HCT116 (cell line): ENCODE measurements around the gene PTPN18. TPM values are rescaled to one million over a fixed set of nuclear protein-coding genes. Genes with fewer than 3 reads are reported as not detected.

Source experiments
- ATAC-seq: fragments of 200-7000 bp; cut with Tn5 transposase; 2 replicates; pipeline ENCODE4 v1.9.1; 2020; ENCODE audit warnings: mild to moderate bottlenecking, moderate library complexity
- BruUV-seq: library from RNA; stranded (reverse); fragments of 400-500 nt; replicated peaks from 2 replicates; lab custom pipeline; 2021; lab: Mats Ljungman, UMichigan
- CTCF ChIA-PET: fragments of 300-600 bp; sonication (Branson Sonifier 250); formaldehyde crosslinking; loops from one replicate; lab custom pipeline; 2021; ENCODE audit warnings: antibody characterized with exemption; lab: Charles Lee
- POLR2A ChIA-PET: fragments of 300-600, 350-600 bp; sonication (Branson Sonifier 250); formaldehyde crosslinking; loops from one replicate; lab custom pipeline; 2021; ENCODE audit warnings: antibody characterized with exemption; lab: Charles Lee
- RAD21 ChIA-PET, 2 experiments: fragments of 300-600 bp; sonication (Branson Sonifier 250); formaldehyde crosslinking; loops; one replicate each; lab custom pipeline; 2023; ENCODE audit warnings: low total read pairs in 2 of 2; ENCODE audit not compliant: uncharacterized antibody in 2 of 2, unreplicated experiment in 2 of 2, low non-redundant PET in 1 of 2; lab: Charles Lee
- DNase-seq: peaks from one replicate; pipeline ENCODE4 v3.0.0-alpha.2; 2010; ENCODE audit warnings: low read depth, low spot score
- H2AFZ ChIP-seq: fragments of 200-600 bp; shearing (Covaris generic), sonication (generic); 2 replicates; pipeline ENCODE4 v1.6.1; 2017; ENCODE audit warnings: low read depth, mixed run types, mixed read lengths, antibody characterized with exemption, low read length; ENCODE audit not compliant: poor library complexity, severe bottlenecking
- H3K27ac ChIP-seq: 2 replicates; pipeline ENCODE4 v1.5.1; 2012; ENCODE audit warnings: low read depth, low read length
- H3K27me3 ChIP-seq: fragments of 200-600 bp; sonication (generic); 2 replicates; pipeline ENCODE4 v1.6.1; 2016; ENCODE audit warnings: mixed run types, low read length, mixed read lengths; ENCODE audit not compliant: insufficient read depth
- H3K36me3 ChIP-seq, 2 experiments: fragments of 200-500 bp in 1 of 2; fragments of 200-600 bp in 1 of 2; sonication (Bioruptor generic) in 1 of 2; sonication (generic) in 1 of 2; 2 replicates each; pipeline versions ENCODE4 v1.5.1 to v1.6.1; 2014 to 2016; ENCODE audit warnings: low read length in 2 of 2, inconsistent platforms in 1 of 2, mixed read lengths in 1 of 2, mixed run types in 1 of 2; ENCODE audit not compliant: insufficient read depth in 2 of 2, control insufficient read depth in 1 of 2
- H3K4me1 ChIP-seq, 2 experiments: fragments of 200-600 bp in 1 of 2; sonication (generic) in 1 of 2; 2 replicates each; pipeline versions ENCODE4 v1.5.1 to v1.6.1; 2012 to 2017; ENCODE audit warnings: low read length in 2 of 2, inconsistent platforms in 1 of 2, mild to moderate bottlenecking in 1 of 2, mixed read lengths in 1 of 2, mixed run types in 1 of 2, moderate library complexity in 1 of 2; ENCODE audit not compliant: insufficient read depth in 2 of 2, control insufficient read depth in 1 of 2
- H3K4me2 ChIP-seq: fragments of 200-600 bp; sonication (generic); 2 replicates; pipeline ENCODE4 v1.6.1; 2017; ENCODE audit warnings: mixed run types, low read length, mixed read lengths
- H3K4me3 ChIP-seq, 2 experiments: fragments of 200-600 bp in 1 of 2; sonication (generic) in 1 of 2; replicated peaks in 1 of 2; 2 replicates each; pipeline ENCODE4 v1.5.1; 2011 to 2016; ENCODE audit warnings: low read length in 2 of 2, control low read depth in 1 of 2, low read depth in 1 of 2, mild to moderate bottlenecking in 1 of 2, mixed read lengths in 1 of 2, mixed run types in 1 of 2
- H3K79me2 ChIP-seq: fragments of 200-600 bp; sonication (generic); 2 replicates; pipeline ENCODE4 v1.6.1; 2017; ENCODE audit warnings: mild to moderate bottlenecking, mixed run types, low read length, moderate library complexity, mixed read lengths; ENCODE audit not compliant: insufficient read depth
- H3K9ac ChIP-seq: fragments of 200-600 bp; sonication (generic); 2 replicates; pipeline ENCODE4 v1.6.1; 2016; ENCODE audit warnings: low read length, mixed read lengths
- H3K9me2 ChIP-seq: fragments of 200-600 bp; sonication (generic), shearing (Covaris generic); 2 replicates; pipeline ENCODE4 v1.6.1; 2017; ENCODE audit warnings: mixed run types, mild to moderate bottlenecking, moderate library complexity; ENCODE audit not compliant: insufficient read depth
- H3K9me3 ChIP-seq, 2 experiments: fragments of 200-500 bp in 1 of 2; fragments of 200-600 bp in 1 of 2; sonication (Bioruptor generic) in 1 of 2; sonication (generic) in 1 of 2; 2 replicates each; pipeline ENCODE4 v1.6.1; 2014 to 2017; ENCODE audit warnings: low read length in 2 of 2, mixed read lengths in 2 of 2, inconsistent platforms in 1 of 2, low read depth in 1 of 2, mild to moderate bottlenecking in 1 of 2, mixed run types in 1 of 2, moderate library complexity in 1 of 2; ENCODE audit not compliant: control insufficient read depth in 1 of 2, insufficient read depth in 1 of 2
- H4K20me1 ChIP-seq: fragments of 200-600 bp; sonication (generic), shearing (Covaris generic); 2 replicates; pipeline ENCODE4 v1.6.1; 2017; ENCODE audit warnings: mixed run types, mild to moderate bottlenecking, moderate library complexity; ENCODE audit not compliant: insufficient read depth
- JUND ChIP-seq: IDR thresholded peaks from 2 replicates; pipeline ENCODE4 v1.6.1; 2012
- SIN3A ChIP-seq: IDR thresholded peaks from 2 replicates; pipeline ENCODE4 v1.6.1; 2012; ENCODE audit warnings: low read depth
- SRF ChIP-seq: IDR thresholded peaks from 2 replicates; pipeline ENCODE4 v1.6.1; 2012; ENCODE audit warnings: low read depth
- TCF7L2 ChIP-seq: IDR thresholded peaks from 2 replicates; pipeline ENCODE4 v1.7.0; 2011; ENCODE audit warnings: borderline replicate concordance, inconsistent platforms; ENCODE audit not compliant: insufficient read depth, insufficient read length; ENCODE audit errors: extremely low read depth
- YY1 ChIP-seq: IDR thresholded peaks from 2 replicates; pipeline ENCODE4 v1.6.1; 2011; ENCODE audit warnings: low read length, low read depth, moderate library complexity, mild to moderate bottlenecking; ENCODE audit not compliant: insufficient replicate concordance; ENCODE audit errors: extremely low read depth
- ZFX ChIP-seq: fragments of 450-650 bp; IDR thresholded peaks from 2 replicates; pipeline ENCODE4 v1.6.1; 2017
- ZNF274 ChIP-seq: fragments of 200-500 bp; sonication (Bioruptor generic); IDR thresholded peaks from 2 replicates; pipeline ENCODE4 v1.6.1; 2014; ENCODE audit warnings: mild to moderate bottlenecking, low read depth, low read length, inconsistent platforms
- intact Hi-C: fragments of 100-400 bp; cut with micrococcal nuclease; formaldehyde crosslinking; loops from 2 replicates; pipeline ENCODE4 v1.10.0; 2022
- total RNA-seq: library from RNA; stranded (reverse); gene quantifications from one replicate; pipeline ENCODE4 v1.2.1, GENCODE V29; 2021; ENCODE audit not compliant: unreplicated experiment
- TF ChIP-seq, protein P1 (sequence below): IDR thresholded peaks from 2 replicates; pipeline ENCODE4 v1.6.1; 2012

Gene PTPN18
- total RNA-seq, 1 experiment from 2014 or later: 52.4 TPM

DNA sequence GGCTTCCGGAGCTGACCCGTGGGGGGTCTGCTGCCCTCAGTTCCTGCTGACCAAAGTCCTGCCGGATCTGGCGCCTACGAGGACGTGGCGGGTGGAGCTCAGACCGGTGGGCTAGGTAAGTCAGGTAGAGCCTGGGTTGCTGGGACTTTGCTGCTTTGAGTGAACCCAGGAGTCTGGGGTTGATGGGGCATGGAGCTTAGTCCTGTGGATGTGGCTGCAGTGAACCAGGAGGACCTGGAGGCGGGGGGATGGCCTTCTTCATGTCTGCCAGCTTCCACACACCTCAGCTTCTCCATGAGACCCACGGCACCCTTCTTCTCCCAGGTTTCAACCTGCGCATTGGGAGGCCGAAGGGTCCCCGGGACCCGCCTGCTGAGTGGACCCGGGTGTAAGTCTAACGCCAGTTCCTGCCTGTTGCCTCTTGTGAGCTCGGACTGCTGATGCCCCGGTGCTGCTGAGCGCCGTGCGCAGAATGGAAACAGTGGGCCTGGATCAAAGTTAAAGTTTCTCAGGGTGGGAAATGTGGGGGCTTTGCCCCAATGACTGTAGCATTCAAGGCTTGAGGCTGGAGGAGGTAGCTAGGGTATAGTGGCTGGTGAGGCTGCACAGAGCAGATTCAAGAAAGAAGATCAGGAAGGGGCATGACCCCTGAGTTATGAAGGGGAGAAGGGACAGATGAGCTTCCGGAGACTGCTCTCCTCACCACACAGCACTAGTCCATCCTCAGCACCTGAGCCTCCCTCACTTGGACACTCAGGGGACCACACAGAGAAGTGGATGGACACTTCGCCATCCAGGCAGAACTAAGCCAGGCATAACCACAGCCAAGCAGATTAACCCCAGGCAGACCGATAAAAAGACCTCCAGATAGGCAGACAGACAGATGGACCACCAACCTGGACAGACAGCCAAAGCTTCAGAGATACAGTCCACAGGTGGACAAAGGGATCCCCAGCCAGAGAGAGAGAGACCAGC, 17.3 kb downstream of the PTPN18 start:
- TSS peak; percentile 53 for BruUV-seq
- no peaks in the 10 kb centered on the region for H3K9me3 ChIP-seq
- intact Hi-C loops: loop anchor here (5.0 kb wide), 1 partner anchor 41 kb away; no protein-coding TSS in a partner anchor
- ChIA-PET CTCF (interaction anchor here (0.7 to 2.6 kb wide), 7 partner anchors 11 to 217 kb away, joined by 3 to 12 read pairs (median 3); partner anchors contain the start of genes IMP4 and PTPN18), POLR2A (interaction anchor here (1.0 kb wide), 1 partner anchor 36 kb away, joined by 3 read pairs; no protein-coding TSS in a partner anchor), RAD21 (interaction anchor here in 1 of 2 experiments (0.6 kb wide), 1 partner anchor 21 kb away, joined by 4 read pairs; no protein-coding TSS in a partner anchor)
- H3K4me3 ChIP-seq: peak overlapping the region; percentile 75 to 82
- 0 out of 2 replicates have a peak, but pooled peaks cover 7% of the 10 kb centered on the region for H3K79me2 ChIP-seq
- DNase-seq (no peak), ATAC-seq (peak; percentile 30)
- H3K36me3 ChIP-seq: peaks cover 0 to 6% of the 10 kb centered on the region in 2 experiments; a peak in 1 of 4 replicates
- no peak overlapping the region for H2AFZ ChIP-seq
- H3K4me2 ChIP-seq: peak overlapping the region; percentile 90
- peak overlapping the region; percentile 80 for H3K27ac ChIP-seq
- H3K4me1 ChIP-seq: peaks cover 17 to 32% of the 10 kb centered on the region in 2 experiments; a peak in 3 of 4 replicates
- H4K20me1 ChIP-seq: no peaks in the 10 kb centered on the region
- no peaks in the 10 kb centered on the region for H3K27me3 ChIP-seq
- H3K9me2 ChIP-seq: no peaks in the 10 kb centered on the region
- TF ChIP-seq ZNF274 (no peak), TCF7L2 (no peak), YY1 (no peak), SIN3A (no peak; the same call in 1 of the 2 replicates), JUND (no peak), ZFX (no peak; the same call in 1 of the 2 replicates), SRF (no peak)
- TF ChIP-seq, protein P1, sequence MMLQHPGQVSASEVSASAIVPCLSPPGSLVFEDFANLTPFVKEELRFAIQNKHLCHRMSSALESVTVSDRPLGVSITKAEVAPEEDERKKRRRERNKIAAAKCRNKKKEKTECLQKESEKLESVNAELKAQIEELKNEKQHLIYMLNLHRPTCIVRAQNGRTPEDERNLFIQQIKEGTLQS: no peak
- peak overlapping the region; percentile 77 for H3K9ac ChIP-seq
